Endothelial cell (in vitro differentiated cells): ENCODE measurements around the gene TMEM208. TPM values are rescaled to one million over a fixed set of nuclear protein-coding genes. Genes with fewer than 3 reads are reported as not detected.

Experiments used
- DNase-seq: peaks from one replicate; pipeline ENCODE4 v3.0.0; 2021; ENCODE audit warnings: low spot score
- H3K27ac Mint-ChIP-seq: one replicate; pipeline ENCODE4 v1.8.0; 2021; ENCODE audit warnings: mixed read lengths, inconsistent platforms; ENCODE audit not compliant: unreplicated experiment
- H3K27me3 Mint-ChIP-seq: one replicate; pipeline ENCODE4 v1.8.0; 2021; ENCODE audit warnings: mild to moderate bottlenecking, moderate library complexity, mixed read lengths, inconsistent platforms; ENCODE audit not compliant: unreplicated experiment
- H3K36me3 Mint-ChIP-seq: one replicate; pipeline ENCODE4 v1.8.0; 2021; ENCODE audit warnings: mild to moderate bottlenecking, low read depth, mixed read lengths, inconsistent platforms; ENCODE audit not compliant: unreplicated experiment
- H3K4me1 Mint-ChIP-seq: one replicate; pipeline ENCODE4 v1.8.0; 2021; ENCODE audit warnings: mild to moderate bottlenecking, mixed read lengths, inconsistent platforms; ENCODE audit not compliant: unreplicated experiment
- H3K4me3 Mint-ChIP-seq: one replicate; pipeline ENCODE4 v1.8.0; 2021; ENCODE audit warnings: mild to moderate bottlenecking, mixed read lengths, inconsistent platforms; ENCODE audit not compliant: unreplicated experiment
- H3K9me3 Mint-ChIP-seq: one replicate; pipeline ENCODE4 v1.8.0; 2021; ENCODE audit warnings: mixed read lengths, inconsistent platforms; ENCODE audit not compliant: unreplicated experiment
- long read RNA-seq: library from polyadenylated mRNA; unstranded; transcript quantifications from one replicate; pipeline ENCODE4 v2.0.0, GENCODE V29; 2020; ENCODE audit not compliant: unreplicated experiment
- total RNA-seq: library from RNA; stranded (reverse); fragmentation: NEBNext Ultra II Directional; extraction: Animal tissue kit (Norgen Biotek cat#: 25700); gene quantifications from one replicate; pipeline ENCODE4 v1.2.1, GENCODE V29; 2021; ENCODE audit not compliant: unreplicated experiment
- TF ChIP-seq, protein P1 (sequence below): fragments of 200-600 bp; sonication (generic); IDR thresholded peaks from one replicate; pipeline ENCODE4 v1.5.0; 2021; ENCODE audit warnings: antibody characterized with exemption; ENCODE audit not compliant: unreplicated experiment

The TMEM208 gene
- 33.6 TPM for total RNA-seq
- long read RNA-seq, transcript TMEM208-201 (6 exons, 793 nt): major isoform, 27 of 29 reads
- long read RNA-seq, partial matches to known transcripts: 0 of 29 reads
- long read RNA-seq, other reads (novel, unspliced or antisense): 1 of 29 reads

DNA sequence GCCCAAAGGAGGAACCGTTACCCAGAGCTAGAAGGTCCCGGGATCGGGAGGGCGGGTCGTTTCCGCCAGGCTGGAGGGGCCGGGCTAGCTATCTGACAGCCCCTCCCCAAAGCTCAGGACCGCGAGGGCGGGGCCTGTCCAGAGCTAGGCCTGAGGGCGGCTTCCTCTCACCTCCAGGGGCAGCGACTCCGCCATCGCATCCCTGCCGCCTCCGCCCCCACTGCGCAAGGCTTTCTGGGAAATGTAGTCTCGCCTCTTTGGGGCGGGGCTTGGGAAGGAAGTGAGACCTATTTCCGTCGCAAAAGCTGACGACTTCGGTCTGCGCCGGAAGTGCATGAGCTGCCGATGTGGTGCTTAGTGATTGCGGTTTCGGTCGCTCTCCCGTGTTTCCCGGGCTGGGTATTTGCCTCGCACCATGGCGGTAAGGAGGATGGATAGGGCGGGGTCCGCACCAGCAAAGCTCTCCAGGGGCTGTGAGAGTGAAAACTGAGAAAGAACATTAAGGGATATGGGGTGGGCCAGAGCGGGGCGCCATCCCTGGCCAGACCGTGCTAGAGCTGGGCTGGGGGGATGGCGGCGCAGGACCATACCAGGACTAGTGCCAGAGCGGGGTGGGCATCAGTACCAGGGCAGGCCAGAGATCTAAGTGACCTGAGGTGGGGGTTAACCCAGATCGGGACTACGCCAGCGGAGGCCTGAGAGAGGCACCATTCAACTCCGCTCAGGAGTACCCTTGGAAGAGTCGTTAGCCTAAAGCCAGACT, at the start of gene TMEM208:
TSS of gene TMEM208 (plus strand) at position 327 of the 763 bp plus-strand sequence. CDS start at position 416, 89 bp downstream.
- no peaks in the 10 kb centered on the region for H3K9me3 Mint-ChIP-seq
- peak; percentile 98 for DNase-seq
- TF ChIP-seq, protein P1, sequence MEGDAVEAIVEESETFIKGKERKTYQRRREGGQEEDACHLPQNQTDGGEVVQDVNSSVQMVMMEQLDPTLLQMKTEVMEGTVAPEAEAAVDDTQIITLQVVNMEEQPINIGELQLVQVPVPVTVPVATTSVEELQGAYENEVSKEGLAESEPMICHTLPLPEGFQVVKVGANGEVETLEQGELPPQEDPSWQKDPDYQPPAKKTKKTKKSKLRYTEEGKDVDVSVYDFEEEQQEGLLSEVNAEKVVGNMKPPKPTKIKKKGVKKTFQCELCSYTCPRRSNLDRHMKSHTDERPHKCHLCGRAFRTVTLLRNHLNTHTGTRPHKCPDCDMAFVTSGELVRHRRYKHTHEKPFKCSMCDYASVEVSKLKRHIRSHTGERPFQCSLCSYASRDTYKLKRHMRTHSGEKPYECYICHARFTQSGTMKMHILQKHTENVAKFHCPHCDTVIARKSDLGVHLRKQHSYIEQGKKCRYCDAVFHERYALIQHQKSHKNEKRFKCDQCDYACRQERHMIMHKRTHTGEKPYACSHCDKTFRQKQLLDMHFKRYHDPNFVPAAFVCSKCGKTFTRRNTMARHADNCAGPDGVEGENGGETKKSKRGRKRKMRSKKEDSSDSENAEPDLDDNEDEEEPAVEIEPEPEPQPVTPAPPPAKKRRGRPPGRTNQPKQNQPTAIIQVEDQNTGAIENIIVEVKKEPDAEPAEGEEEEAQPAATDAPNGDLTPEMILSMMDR: no peak
- peaks cover 27% of the 10 kb centered on the region for H3K27me3 Mint-ChIP-seq
- H3K4me1 Mint-ChIP-seq: peaks cover 50% of the 10 kb centered on the region
- H3K36me3 Mint-ChIP-seq: peaks cover 25% of the 10 kb centered on the region
- H3K4me3 Mint-ChIP-seq: peak within 1 kb of the TSS; percentile 99
- H3K27ac Mint-ChIP-seq: peak within 1 kb of the TSS; percentile 95

DNA sequence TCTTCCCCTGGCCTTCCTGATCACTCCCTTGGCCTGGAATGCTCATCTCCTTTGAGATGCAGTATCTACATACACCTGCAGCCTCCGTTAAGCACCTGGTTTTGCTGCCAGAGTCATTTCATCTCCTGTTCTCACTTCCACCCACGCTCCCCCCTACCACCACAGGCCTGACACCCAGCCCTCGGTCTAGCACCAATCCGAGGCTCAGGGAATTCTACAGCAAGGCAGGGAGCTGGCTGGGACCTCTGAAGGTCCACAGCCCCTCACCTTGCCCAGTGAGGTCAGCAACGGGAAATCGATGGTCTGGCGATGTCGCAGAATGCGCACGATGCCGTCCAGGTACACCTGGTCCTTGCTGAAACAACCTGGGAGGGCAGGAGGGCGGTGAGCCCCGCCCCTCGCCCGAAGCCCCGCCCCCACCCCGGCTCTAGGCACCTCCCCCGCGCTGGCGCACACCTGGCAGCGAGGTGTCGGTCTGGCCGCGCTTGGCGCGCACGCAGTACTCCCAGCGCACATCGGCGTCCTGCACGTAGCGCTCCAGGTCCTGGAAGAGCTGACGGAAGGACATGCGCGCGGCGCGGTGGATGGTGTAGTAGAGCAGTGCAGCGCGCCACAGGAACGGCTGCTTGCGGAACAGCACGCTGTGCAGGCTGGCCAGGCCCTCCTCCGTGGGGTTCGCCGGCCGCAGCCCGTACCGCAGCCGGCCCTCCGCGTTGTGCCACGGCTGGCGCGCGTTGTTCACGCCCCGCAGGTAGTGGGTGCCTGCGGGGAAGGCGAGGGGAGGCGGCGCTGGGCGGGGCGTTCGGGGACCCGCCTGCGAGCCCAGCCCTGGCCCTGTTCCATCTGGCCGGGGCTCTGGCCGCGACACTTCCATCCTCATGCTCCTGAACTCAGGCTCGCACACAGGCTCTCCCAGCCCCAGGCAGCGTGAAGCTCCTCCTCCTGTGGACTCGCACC, 48.9 kb upstream of the TMEM208 start:
- H3K4me1 Mint-ChIP-seq: peaks cover 14% of the 10 kb centered on the region
- H3K4me3 Mint-ChIP-seq: peak overlapping the region; percentile 28
- H3K27me3 Mint-ChIP-seq: peaks cover 29% of the 10 kb centered on the region
- DNase-seq: no peak
- no peaks in the 10 kb centered on the region for H3K9me3 Mint-ChIP-seq
- H3K36me3 Mint-ChIP-seq: peaks cover 20% of the 10 kb centered on the region
- TF ChIP-seq, protein P1: no peak
- H3K27ac Mint-ChIP-seq: peak overlapping the region; percentile 13

DNA sequence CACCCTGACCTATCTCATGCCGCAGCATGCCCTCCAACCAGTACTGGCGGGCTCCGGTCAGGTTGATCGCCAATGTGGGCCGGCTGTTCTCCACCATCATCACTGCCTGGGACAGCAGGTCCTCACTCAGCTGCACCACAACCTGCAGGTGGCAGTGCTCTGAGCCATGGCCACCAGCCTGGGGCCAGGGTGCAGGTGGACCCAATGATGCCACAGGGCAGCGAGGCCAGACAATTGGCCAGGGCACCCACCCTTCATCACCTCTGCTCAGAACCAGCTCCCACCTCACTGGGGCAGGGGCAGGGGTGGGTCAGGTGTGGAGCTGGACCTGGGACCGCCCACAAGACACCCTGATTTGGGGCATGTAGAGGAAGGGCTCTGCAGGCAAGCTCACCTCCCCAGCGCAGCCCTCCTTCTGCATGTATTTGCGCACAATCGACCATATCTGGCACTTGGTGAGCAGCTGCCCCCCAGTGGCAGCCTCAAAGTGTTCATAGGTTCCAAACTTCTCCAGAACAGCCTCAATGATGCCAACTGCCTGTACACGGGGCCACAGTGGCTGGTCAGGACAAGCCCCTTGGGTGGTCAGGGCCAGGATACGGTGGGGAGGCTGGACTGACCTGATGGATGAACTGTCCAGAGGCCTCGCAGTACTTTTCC, 47.4 kb upstream of the TMEM208 start:
- Mint-ChIP-seq H3K4me3 (no peak overlapping the region), H3K27ac (no peak overlapping the region), H3K27me3 (peaks cover 20% of the 10 kb centered on the region), H3K4me1 (peaks cover 4% of the 10 kb centered on the region), H3K36me3 (peaks cover 20% of the 10 kb centered on the region), H3K9me3 (no peaks in the 10 kb centered on the region)
- DNase-seq: no peak
- TF ChIP-seq, protein P1: no peak

DNA sequence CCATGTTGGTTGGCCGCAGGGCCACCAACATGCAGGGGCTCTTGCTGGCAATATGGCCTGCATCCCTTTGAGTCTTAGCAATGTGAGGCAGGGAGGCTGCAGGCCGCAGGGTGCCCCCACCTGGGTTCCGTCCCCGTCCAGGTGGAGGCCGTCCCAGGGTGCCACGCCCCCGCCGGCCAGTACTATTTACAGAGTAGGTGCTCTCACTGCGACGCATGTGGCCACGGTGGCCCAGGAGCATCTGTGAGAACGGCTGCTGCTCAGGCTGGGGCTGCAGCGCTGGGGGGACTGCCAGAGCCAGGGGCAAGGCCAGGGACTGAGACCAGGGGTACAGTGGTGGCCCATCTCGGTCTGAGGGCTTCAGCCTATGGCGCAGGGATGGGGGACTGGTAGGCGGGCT, 46.8 kb upstream of the TMEM208 start:
- Mint-ChIP-seq H3K36me3 (peaks cover 21% of the 10 kb centered on the region), H3K4me1 (peaks cover 6% of the 10 kb centered on the region), H3K4me3 (no peak overlapping the region), H3K27me3 (peaks cover 19% of the 10 kb centered on the region), H3K9me3 (no peaks in the 10 kb centered on the region), H3K27ac (no peak overlapping the region)
- TF ChIP-seq, protein P1: no peak
- no peak for DNase-seq
